Measurements from ENCODE around the gene PDK3. TPM values are rescaled to one million over a fixed set of nuclear protein-coding genes. Genes with fewer than 3 reads are reported as not detected.

Gene PDK3
- polyA plus RNA-seq, 1 of the 3 experiments (the other 2 are of a cell fraction): 2.5 TPM

DNA sequence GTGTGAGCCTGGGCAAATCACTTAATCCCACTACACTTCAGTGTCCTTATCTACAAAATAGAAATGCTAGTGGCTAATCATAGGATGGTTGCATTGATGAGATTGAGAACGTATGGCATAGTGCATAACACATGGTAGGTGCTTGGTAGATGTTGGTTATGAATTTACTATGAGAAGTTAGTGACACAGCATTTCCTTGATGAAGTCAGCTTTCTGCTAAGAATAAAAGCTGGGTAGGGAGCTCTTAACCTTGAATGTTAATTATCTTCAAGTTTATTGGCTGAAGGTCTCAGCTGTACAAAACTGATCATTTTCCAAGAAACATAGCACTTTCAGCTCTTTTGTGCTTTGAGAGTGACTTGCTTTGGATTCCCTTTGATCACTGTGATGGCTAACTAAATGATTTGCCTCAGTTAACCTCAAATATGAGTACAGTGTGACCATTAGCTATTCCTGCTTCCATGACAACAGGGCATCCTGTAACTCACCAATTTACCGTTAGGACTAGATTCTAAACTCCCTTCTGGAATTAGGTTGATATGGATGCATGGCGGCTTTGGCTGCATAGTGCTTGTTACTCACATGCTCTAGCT is 17.8 kb downstream of the PDK3 start:
- Histone ChIP-seq H3K4me2 (no peak overlapping the region), H3K27me3 (ENCODE audit: insufficient read depth) (no peaks in the 10 kb centered on the region), H3K4me1 (ENCODE audit: control insufficient read depth in 1 of 2, insufficient read depth in 2 of 2, low read depth in 1 of 2, low read length in 1 of 2) (no peaks in the 10 kb centered on the region), H3K36me3 (replicated peaks in 1 of 2; ENCODE audit: control insufficient read depth in 1 of 2, insufficient read depth in 2 of 2, low read length in 1 of 2) (no peaks in the 10 kb centered on the region), H3K9me2 (no peaks in the 10 kb centered on the region), H3K79me2 (ENCODE audit: insufficient read depth) (no peaks in the 10 kb centered on the region), H3F3A (replicated peaks; ENCODE audit: insufficient read depth) (no peaks in the 10 kb centered on the region), H3K9ac (no peak overlapping the region), H4K20me1 (ENCODE audit: insufficient read depth) (no peaks in the 10 kb centered on the region), H3K4me3 (ENCODE audit: low read depth in 2 of 2, low read length in 1 of 2) (no peak overlapping the region), H2AFZ (ENCODE audit: low read depth) (no peak overlapping the region), H3K9me3 (no peaks in the 10 kb centered on the region), H3K27ac (ENCODE audit: low read depth in 2 of 2, low read length in 1 of 2) (no peak overlapping the region)
- TF ChIP-seq TCF12 (IDR thresholded peaks at IDR 0.05) (no peak), RAD21 (IDR thresholded peaks at IDR 0.05; ENCODE audit: low read length) (no peak), FOXJ3 (CRISPR knock-in tag; IDR thresholded peaks at IDR 0.05) (no peak), MEF2A (IDR thresholded peaks at IDR 0.05; ENCODE audit: borderline replicate concordance, low read depth) (no peak), FOXM1 (IDR thresholded peaks at IDR 0.05; ENCODE audit: low read depth) (no peak), TEAD4 (IDR thresholded peaks at IDR 0.05; ENCODE audit: borderline replicate concordance, insufficient read depth) (no peak), GABPA (IDR thresholded peaks at IDR 0.05; ENCODE audit: low read depth) (no peak), CHD2 (IDR thresholded peaks at IDR 0.05; ENCODE audit: low read length, partially characterized antibody) (no peak), EZH2phosphoT487 (IDR thresholded peaks at IDR 0.05; ENCODE audit: borderline replicate concordance, low read depth) (no peak), MXI1 (IDR thresholded peaks at IDR 0.05; ENCODE audit: low read depth, low read length) (no peak), NRF1 (IDR thresholded peaks at IDR 0.05; ENCODE audit: low read depth, low read length) (no peak)
- TF ChIP-seq, protein P1, sequence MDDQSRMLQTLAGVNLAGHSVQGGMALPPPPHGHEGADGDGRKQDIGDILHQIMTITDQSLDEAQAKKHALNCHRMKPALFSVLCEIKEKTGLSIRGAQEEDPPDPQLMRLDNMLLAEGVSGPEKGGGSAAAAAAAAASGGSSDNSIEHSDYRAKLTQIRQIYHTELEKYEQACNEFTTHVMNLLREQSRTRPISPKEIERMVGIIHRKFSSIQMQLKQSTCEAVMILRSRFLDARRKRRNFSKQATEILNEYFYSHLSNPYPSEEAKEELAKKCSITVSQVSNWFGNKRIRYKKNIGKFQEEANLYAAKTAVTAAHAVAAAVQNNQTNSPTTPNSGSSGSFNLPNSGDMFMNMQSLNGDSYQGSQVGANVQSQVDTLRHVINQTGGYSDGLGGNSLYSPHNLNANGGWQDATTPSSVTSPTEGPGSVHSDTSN (IDR thresholded peaks at IDR 0.05): no peak
- TF ChIP-seq, protein P2, sequence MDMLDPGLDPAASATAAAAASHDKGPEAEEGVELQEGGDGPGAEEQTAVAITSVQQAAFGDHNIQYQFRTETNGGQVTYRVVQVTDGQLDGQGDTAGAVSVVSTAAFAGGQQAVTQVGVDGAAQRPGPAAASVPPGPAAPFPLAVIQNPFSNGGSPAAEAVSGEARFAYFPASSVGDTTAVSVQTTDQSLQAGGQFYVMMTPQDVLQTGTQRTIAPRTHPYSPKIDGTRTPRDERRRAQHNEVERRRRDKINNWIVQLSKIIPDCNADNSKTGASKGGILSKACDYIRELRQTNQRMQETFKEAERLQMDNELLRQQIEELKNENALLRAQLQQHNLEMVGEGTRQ (IDR thresholded peaks at IDR 0.05; ENCODE audit: borderline replicate concordance, low read depth, low read length): no peak
- TF ChIP-seq, protein P3, sequence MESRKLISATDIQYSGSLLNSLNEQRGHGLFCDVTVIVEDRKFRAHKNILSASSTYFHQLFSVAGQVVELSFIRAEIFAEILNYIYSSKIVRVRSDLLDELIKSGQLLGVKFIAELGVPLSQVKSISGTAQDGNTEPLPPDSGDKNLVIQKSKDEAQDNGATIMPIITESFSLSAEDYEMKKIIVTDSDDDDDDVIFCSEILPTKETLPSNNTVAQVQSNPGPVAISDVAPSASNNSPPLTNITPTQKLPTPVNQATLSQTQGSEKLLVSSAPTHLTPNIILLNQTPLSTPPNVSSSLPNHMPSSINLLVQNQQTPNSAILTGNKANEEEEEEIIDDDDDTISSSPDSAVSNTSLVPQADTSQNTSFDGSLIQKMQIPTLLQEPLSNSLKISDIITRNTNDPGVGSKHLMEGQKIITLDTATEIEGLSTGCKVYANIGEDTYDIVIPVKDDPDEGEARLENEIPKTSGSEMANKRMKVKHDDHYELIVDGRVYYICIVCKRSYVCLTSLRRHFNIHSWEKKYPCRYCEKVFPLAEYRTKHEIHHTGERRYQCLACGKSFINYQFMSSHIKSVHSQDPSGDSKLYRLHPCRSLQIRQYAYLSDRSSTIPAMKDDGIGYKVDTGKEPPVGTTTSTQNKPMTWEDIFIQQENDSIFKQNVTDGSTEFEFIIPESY (IDR thresholded peaks at IDR 0.05; ENCODE audit: borderline replicate concordance, low read depth): no peak
- TF ChIP-seq, protein P4, sequence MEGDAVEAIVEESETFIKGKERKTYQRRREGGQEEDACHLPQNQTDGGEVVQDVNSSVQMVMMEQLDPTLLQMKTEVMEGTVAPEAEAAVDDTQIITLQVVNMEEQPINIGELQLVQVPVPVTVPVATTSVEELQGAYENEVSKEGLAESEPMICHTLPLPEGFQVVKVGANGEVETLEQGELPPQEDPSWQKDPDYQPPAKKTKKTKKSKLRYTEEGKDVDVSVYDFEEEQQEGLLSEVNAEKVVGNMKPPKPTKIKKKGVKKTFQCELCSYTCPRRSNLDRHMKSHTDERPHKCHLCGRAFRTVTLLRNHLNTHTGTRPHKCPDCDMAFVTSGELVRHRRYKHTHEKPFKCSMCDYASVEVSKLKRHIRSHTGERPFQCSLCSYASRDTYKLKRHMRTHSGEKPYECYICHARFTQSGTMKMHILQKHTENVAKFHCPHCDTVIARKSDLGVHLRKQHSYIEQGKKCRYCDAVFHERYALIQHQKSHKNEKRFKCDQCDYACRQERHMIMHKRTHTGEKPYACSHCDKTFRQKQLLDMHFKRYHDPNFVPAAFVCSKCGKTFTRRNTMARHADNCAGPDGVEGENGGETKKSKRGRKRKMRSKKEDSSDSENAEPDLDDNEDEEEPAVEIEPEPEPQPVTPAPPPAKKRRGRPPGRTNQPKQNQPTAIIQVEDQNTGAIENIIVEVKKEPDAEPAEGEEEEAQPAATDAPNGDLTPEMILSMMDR (IDR thresholded peaks at IDR 0.05): no peak
- ChIA-PET POLR2A (no interaction called here), CTCF (interaction anchor here (1.1 kb wide), 1 partner anchor 16 kb away, joined by 3 read pairs; no protein-coding TSS in a partner anchor)
- 26% methylated on average over 3 of the region's 3 CpGs for WGBS (ENCODE audit: low lambda C conversion rate)
- DNase-seq: no peak

All from SK-N-SH (cell line).